ENCODE results near the gene ADARB2. TPM values are rescaled to one million over a fixed set of nuclear protein-coding genes. Genes with fewer than 3 reads are reported as not detected.
"Not testable (repeated sequence)": the region's sequence is repeated elsewhere in the genome, so short reads cannot be mapped to it uniquely, and the experiment has no call there.

ADARB2 gene
- polyA plus RNA-seq, 1 donor, result 0.16 TPM

GRCh38 chr10:1240341-1240775 lies 497.0 kb downstream of the ADARB2 start:
- no peak for DNase-seq (ENCODE audit: low read depth)

GRCh38 chr10:1233031-1233430 lies 504.3 kb downstream of the ADARB2 start:
- no peak for DNase-seq (ENCODE audit: low read depth)

DNA sequence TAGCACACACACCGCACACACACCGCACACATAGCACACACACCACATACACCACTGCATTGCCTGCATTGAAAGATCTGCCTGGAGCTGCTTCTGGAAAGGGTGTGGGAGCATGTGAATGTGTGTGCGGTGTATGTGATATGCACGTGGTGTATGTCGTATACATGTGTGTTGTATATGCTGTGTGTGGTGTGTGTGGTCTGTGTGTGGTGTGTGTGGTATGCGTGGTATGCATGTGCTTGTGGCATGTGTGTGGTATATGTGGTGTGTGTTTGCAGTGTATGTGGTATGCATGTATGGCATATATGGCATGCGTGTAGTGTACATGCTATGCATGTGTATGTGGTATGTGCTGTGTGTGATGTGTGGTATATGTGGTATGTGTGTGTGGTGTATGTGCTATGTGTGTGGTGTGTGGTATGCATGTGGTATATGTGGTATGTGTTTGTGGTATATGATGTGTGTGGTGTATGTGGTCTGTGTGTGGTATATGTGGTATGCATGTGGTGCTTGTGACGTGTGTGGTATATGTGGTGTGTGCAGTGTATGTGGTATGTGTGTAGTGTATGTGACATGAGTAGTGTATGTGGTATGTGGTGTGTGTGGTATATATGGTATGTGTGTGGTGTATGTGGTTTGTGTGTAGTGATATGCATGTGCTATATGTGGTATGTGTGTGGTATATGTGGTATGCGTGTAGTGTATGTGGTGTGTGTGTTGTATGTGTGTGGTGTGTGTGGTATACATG lies 505.0 kb downstream of the ADARB2 start:
- no peak for DNase-seq (ENCODE audit: low read depth)

GRCh38 chr10:1230592-1231275 lies 506.6 kb downstream of the ADARB2 start:
- DNase-seq (ENCODE audit: low read depth), result no peak

- no peak for DNase-seq (ENCODE audit: low read depth)
These were observed 507.2 kb downstream of the ADARB2 start for GRCh38 chr10:1230138-1230537.

- no peak for DNase-seq (ENCODE audit: low read depth)
These were observed 507.8 kb downstream of the ADARB2 start for GRCh38 chr10:1229574-1229973.

DNA sequence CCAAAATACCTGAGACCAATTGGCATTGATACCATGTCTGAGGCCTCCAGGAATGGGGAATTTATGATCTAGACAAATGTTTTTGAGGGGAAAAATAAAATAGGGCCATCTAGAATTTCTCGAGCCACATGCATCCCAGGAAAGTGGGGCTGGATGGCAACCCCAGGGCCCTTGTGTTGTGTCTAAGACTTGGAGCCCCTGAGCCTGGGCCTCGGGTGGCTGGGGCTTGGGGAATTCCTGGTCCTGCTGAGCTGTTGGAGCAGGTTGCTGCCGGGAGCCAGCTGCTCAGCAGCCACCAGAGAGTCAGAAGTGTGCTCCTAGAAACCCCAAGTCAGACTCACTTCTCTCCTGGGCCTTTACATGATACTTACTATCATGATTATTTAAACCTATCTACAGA lies 508.2 kb downstream of the ADARB2 start:
- DNase-seq (ENCODE audit: low read depth), result no peak

- no peak for DNase-seq (ENCODE audit: low read depth)
These were observed 508.8 kb downstream of the ADARB2 start for GRCh38 chr10:1228467-1228975.

DNA sequence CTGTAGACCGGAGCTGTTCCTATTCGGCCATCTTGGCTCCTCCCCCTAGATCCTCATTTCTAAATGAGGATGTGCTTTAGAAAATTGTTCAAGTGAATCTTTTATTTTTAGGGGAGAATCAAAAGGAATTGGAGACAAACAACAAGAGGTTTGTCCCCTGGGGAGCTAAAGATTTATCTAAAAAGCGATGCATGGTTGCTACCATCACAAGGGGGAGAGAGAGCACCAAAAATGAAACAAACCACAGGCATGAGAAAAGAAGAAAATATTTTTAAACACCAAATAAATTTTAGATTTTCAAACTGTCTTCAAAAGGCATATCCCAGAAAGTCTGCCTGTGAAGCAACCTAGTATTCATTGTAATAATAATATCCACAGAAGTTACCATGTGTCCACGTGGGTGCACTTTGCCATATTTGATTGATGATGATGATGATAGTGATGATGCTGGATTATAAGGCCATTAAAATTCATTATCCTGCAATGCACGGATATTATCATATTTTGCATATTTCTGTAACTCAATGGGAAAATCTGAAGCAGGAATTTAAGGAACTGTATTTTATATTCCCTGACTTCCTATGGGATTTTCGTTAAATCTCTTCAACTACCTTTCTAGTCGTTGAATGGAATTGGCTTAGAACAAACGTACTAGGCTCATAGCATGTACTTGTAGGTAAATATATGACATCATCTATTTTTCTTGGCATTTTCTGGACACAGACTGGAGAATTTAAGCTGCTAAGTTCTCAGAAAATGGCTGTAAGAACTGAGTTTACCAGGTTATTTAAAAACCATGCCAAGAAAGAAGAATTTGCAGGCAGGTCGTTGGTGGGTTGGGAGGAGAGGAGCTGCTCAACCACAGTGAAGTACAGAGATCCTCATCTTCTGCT lies 509.6 kb downstream of the ADARB2 start:
- DNase-seq (ENCODE audit: low read depth), result no peak

- not testable (repeated sequence) for DNase-seq (ENCODE audit: low read depth)
These were observed 510.4 kb downstream of the ADARB2 start for GRCh38 chr10:1226907-1227306.

GRCh38 chr10:1219874-1220273 lies 517.5 kb downstream of the ADARB2 start:
- not testable (repeated sequence) for DNase-seq (ENCODE audit: low read depth)

DNA sequence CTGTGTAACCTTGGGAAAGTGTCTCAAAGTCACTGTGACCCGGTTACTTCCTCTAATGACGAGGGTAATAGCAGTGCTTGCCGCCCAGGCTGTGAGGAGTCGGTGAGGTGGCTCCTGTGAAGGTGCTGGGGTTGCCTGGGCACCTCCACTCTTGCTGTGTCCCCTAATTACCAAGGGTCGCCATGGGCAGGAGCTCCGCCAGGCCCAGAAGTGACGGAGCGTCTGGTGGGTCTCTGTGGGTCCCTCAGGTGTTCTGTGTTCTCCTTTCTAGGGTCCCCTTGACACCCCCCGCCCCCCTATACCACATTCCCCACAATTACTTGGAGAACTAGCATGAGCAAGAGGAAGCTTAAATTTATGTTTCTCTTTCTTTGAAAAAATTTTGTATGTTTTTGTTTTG lies 519.7 kb downstream of the ADARB2 start:
- DNase-seq (ENCODE audit: low read depth), result no peak

DNA sequence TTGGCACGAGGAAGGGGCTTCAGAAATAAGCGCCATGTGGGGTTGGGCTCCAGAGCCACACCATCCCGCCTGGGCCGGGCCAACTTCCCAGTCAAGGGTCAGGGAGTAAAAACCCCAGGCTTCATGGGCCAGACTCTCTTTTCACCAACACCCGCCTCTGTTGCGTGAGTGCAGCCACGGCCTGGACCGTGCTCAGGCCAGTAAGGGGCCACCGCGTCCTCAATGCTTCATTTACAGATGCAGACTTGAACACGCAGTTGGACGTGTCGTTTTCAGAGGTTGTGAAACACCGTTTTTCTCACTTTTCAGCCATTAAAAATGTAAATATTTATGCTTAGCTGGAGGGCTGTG lies 520.1 kb downstream of the ADARB2 start:
- no peak for DNase-seq (ENCODE audit: low read depth)

- no peak for DNase-seq (ENCODE audit: low read depth)
These were observed 520.6 kb downstream of the ADARB2 start for GRCh38 chr10:1216574-1217236.

GRCh38 chr10:1215862-1216573 lies 521.3 kb downstream of the ADARB2 start:
- DNase-seq (ENCODE audit: low read depth), result no peak

DNA sequence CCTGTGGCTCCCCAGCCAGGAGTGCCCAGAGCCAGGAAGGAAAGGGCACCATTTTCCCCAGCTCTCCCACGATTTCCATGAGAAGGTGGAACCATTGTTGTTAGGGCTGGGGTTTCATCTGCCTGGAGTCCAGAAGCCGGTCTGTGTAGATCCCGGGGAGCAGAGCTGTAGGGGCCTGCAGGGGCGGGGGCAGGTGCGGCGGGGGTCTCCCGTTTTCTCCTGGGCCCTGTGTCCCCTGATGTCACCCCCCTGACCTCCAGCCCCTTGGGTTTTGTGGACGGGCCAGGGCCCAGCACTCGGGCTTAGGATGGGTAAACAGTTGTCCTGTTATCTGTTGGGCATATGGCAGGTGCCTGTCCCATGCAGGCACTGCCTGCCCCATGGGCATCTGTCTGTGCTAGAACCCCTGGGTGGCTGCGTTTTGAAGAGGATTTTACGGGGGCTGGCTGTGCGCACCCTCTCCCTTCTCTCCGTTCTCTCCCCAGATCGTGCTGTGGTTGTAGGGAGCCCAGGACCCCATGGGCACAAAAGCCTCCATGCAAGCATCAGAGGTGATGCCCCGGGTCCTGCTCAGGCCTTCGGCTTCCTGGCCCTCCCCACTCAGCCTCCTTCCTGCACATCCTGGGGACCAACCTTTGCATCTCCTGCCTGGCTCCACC lies 522.3 kb downstream of the ADARB2 start:
- no peak for DNase-seq (ENCODE audit: low read depth)

DNA sequence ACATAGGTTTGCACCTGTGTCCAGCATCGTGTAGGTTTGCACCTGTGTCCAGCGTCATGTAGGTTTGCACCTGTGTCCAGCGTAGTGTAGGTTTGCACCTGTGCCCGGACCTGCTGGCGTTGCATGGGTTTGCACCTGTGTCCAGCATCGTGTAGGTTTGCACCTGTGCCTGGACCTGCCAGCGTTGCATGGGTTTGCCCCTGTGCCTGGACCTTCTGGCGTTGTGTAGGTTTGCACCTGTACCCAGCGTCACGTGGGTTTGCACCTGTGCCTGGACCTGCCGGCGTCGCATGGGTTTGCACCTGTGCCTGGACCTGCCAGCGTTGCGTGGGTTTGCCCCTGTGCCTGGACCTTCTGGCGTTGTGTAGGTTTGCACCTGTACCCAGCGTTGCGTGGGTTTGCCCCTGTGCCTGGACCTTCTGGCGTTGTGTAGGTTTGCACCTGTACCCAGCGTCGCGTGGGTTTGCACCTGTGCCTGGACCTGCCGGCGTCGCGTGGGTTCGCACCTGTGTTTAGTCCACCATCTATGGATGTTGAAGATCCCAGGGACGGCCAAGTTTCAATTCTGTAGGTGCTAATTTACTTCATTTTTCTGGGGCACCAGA lies 523.2 kb downstream of the ADARB2 start:
- DNase-seq (ENCODE audit: low read depth), result no peak

- DNase-seq (ENCODE audit: low read depth), result no peak
These were observed 523.9 kb downstream of the ADARB2 start for GRCh38 chr10:1213252-1214070.

GRCh38 chr10:1212571-1213141 lies 524.7 kb downstream of the ADARB2 start:
- no peak for DNase-seq (ENCODE audit: low read depth)
